ENCODE results near the gene ARHGEF37. TPM values are rescaled to one million over a fixed set of nuclear protein-coding genes. Genes with fewer than 3 reads are reported as not detected.

ARHGEF37 gene
- total RNA-seq, 2 experiments from 2014 or later = 1.4 TPM; not detected in 1

DNA sequence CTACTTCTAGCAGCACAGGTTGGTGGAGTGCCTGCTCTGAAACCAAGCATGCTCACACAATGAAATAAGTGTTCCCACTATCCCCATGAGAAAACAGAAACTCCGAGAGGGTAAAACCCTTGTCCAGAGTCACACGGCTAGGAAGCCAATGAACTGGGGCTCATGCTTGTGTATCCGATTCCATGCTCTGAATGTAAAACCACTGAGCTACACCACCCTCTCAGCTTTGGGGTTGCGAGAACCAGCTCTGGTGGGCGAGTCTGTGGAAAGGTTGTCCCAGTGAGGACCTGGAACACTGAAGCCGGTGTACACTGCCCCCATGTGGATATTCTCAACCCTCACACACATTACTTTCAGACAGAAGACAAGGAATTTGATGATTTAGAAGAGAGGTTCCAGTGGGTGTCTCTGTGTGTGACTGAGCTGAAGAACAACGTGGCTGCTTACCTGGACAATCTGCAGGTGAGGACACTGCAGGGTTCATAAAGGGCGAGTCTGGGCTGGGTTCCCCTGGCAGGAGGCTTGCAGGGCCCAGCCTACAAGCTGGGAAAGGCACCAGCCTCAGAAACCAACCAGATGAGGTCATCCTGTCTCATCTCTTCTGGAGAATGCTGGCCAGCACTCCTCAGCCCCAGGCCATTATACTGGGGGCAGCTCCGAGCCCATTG is 37.4 kb downstream of the ARHGEF37 start:
- peak; percentile 78 for DNase-seq (ENCODE audit: low spot score)
- H3K4me1 ChIP-seq (ENCODE audit: insufficient read depth, low read length, poor library complexity, severe bottlenecking) = peaks cover 47% of the 10 kb centered on the region
- ChIA-PET POLR2A (interaction anchor here (0.5 to 3.3 kb wide), 11 partner anchors 10 to 167 kb away, joined by 3 to 27 read pairs (median 5); no protein-coding TSS in a partner anchor), CTCF (ENCODE audit: unreplicated experiment) (interaction anchor here (0.5 to 2.2 kb wide), 16 partner anchors 9 to 274 kb away, joined by 3 to 8 read pairs (median 4); no protein-coding TSS in a partner anchor)
- H3K36me3 ChIP-seq (ENCODE audit: insufficient read depth, low read length) = no peaks in the 10 kb centered on the region
- TF ChIP-seq EZH2phosphoT487 (IDR thresholded peaks at IDR 0.05; ENCODE audit: borderline replicate concordance, low read depth, low read length) = no peak
- TF ChIP-seq, protein P1, sequence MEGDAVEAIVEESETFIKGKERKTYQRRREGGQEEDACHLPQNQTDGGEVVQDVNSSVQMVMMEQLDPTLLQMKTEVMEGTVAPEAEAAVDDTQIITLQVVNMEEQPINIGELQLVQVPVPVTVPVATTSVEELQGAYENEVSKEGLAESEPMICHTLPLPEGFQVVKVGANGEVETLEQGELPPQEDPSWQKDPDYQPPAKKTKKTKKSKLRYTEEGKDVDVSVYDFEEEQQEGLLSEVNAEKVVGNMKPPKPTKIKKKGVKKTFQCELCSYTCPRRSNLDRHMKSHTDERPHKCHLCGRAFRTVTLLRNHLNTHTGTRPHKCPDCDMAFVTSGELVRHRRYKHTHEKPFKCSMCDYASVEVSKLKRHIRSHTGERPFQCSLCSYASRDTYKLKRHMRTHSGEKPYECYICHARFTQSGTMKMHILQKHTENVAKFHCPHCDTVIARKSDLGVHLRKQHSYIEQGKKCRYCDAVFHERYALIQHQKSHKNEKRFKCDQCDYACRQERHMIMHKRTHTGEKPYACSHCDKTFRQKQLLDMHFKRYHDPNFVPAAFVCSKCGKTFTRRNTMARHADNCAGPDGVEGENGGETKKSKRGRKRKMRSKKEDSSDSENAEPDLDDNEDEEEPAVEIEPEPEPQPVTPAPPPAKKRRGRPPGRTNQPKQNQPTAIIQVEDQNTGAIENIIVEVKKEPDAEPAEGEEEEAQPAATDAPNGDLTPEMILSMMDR (conservative IDR thresholded peaks at IDR 0.05; ENCODE audit: low read length) = peak; percentile 94
- BruUV-seq (replicated peaks) = no TSS peak
- no peaks in the 10 kb centered on the region for H4K20me1 ChIP-seq (ENCODE audit: insufficient read depth, low read length)
- peak overlapping the region; percentile 58; the same call in 1 of the 2 replicates for H2AFZ ChIP-seq (ENCODE audit: low read length)
- H3K9me2 ChIP-seq (ENCODE audit: insufficient read depth, low read length) = no peaks in the 10 kb centered on the region
- peak overlapping the region; percentile 44 for H3K27ac ChIP-seq (ENCODE audit: low read depth, low read length, poor library complexity, severe bottlenecking)
- H3K4me2 ChIP-seq (ENCODE audit: low read length) = peak overlapping the region; percentile 41
- intact Hi-C loops (cut with micrococcal nuclease; ENCODE audit: unreplicated experiment) = loop anchor here (1.0 kb wide), 4 partner anchors 54 to 236 kb away; partner anchors contain the start of gene CSNK1A1
- H3K79me2 ChIP-seq (ENCODE audit: insufficient read depth, low read depth, low read length) = no peaks in the 10 kb centered on the region
- H3K9me3 ChIP-seq (ENCODE audit: low read length) = no peaks in the 10 kb centered on the region
- H3K4me3 ChIP-seq (ENCODE audit: low read depth, low read length, poor library complexity, severe bottlenecking) = no peak overlapping the region

DNA sequence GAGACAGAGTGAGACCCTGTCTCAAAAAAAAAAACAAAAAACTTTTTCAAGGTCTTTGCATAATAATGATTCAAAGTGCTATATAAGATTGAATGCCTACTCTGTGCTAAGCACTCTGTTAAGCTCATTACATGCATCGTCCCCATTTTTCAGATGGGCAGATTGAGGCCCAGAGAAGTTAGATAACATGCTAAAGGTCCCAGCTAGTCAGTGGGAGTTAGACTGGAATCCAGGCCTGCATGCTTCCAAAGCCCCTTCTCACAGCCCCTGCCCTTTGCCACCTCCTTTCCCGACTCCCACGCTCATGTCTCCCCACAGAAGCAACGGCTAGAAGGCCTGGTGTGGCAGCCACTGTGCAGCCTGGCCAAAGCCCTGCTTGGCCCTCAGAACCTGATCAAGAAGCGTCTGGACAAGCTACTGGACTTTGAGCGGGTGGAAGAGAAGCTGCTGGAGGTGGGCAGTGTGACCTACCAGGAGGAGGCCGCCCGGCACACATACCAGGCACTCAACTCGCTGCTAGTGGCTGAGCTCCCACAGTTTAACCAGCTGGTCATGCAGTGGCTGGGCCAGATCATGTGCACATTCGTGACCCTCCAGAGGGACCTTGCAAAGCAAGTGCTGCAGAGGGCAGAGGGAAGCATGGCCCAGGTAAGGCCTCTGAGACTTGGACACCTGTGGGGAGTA is 40.3 kb downstream of the ARHGEF37 start:
- no peak overlapping the region for H3K4me2 ChIP-seq (ENCODE audit: low read length)
- intact Hi-C loops (cut with micrococcal nuclease; ENCODE audit: unreplicated experiment) = no loop called here
- no peaks in the 10 kb centered on the region for H3K79me2 ChIP-seq (ENCODE audit: insufficient read depth, low read depth, low read length)
- ChIA-PET POLR2A (interaction anchor here (0.5 to 2.0 kb wide), 4 partner anchors 11 to 222 kb away, joined by 3 to 13 read pairs (median 4); no protein-coding TSS in a partner anchor), CTCF (ENCODE audit: unreplicated experiment) (interaction anchor here (0.6 kb wide), 1 partner anchor 212 kb away, joined by 4 read pairs; no protein-coding TSS in a partner anchor)
- H3K4me3 ChIP-seq (ENCODE audit: low read depth, low read length, poor library complexity, severe bottlenecking) = no peak overlapping the region
- no peaks in the 10 kb centered on the region for H4K20me1 ChIP-seq (ENCODE audit: insufficient read depth, low read length)
- no peaks in the 10 kb centered on the region for H3K9me3 ChIP-seq (ENCODE audit: low read length)
- peaks cover 40% of the 10 kb centered on the region for H3K4me1 ChIP-seq (ENCODE audit: insufficient read depth, low read length, poor library complexity, severe bottlenecking)
- DNase-seq (ENCODE audit: low spot score) = no peak
- TF ChIP-seq, protein P1 (conservative IDR thresholded peaks at IDR 0.05; ENCODE audit: low read length) = no peak
- TF ChIP-seq EZH2phosphoT487 (IDR thresholded peaks at IDR 0.05; ENCODE audit: borderline replicate concordance, low read depth, low read length) = no peak
- H3K9me2 ChIP-seq (ENCODE audit: insufficient read depth, low read length) = no peaks in the 10 kb centered on the region
- no peaks in the 10 kb centered on the region for H3K36me3 ChIP-seq (ENCODE audit: insufficient read depth, low read length)
- H3K27ac ChIP-seq (ENCODE audit: low read depth, low read length, poor library complexity, severe bottlenecking) = no peak overlapping the region
- no peak overlapping the region for H2AFZ ChIP-seq (ENCODE audit: low read length)
- BruUV-seq (replicated peaks) = no TSS peak

Data from OCI-LY7 (cell line).